GM21825 (cell line): Measurements from ENCODE around the gene SNAP23.
"Not testable (repeated sequence)": the region's sequence is repeated elsewhere in the genome, so short reads cannot be mapped to it uniquely, and the experiment has no call there.

Source experiments
- ATAC-seq: cut with Tn5 transposase; IDR thresholded peaks from one replicate; pipeline ENCODE4 v1.9.1; 2021; ENCODE audit warnings: mild to moderate bottlenecking, moderate library complexity; ENCODE audit not compliant: unreplicated experiment

Gene SNAP23

GRCh38 chr15:42556550-42557207 lies 61.2 kb downstream of the SNAP23 start:
- not testable (repeated sequence) for ATAC-seq

- ATAC-seq, result no peak
These were observed 63.3 kb downstream of the SNAP23 start for GRCh38 chr15:42558739-42559138.

- ATAC-seq, result peak; percentile 88
These were observed 80.0 kb downstream of the SNAP23 start, which contains the start of gene STARD9 for GRCh38 chr15:42575188-42576039. Gene STARD9, plus strand, starts transcription at chr15:42575606. Its CDS starts 110 bp downstream, at chr15:42575716.

- ATAC-seq, result no peak
These were observed 80.7 kb downstream of the SNAP23 start for GRCh38 chr15:42576040-42576594.

GRCh38 chr15:42576776-42577175 lies 81.3 kb downstream of the SNAP23 start:
- no peak for ATAC-seq

GRCh38 chr15:42577514-42578031 lies 82.1 kb downstream of the SNAP23 start:
- no peak for ATAC-seq

- no peak for ATAC-seq
These were observed 83.6 kb downstream of the SNAP23 start for GRCh38 chr15:42578984-42579537.

- ATAC-seq, result peak; percentile 73
These were observed 85.9 kb downstream of the SNAP23 start for GRCh38 chr15:42581272-42581730.
